Neural progenitor cell (in vitro differentiated cells): ENCODE measurements around the gene BMPR1B.

Experiments
- CTCF ChIP-seq: fragments of 200-600 bp; sonication (generic); IDR thresholded peaks from 2 replicates; pipeline ENCODE4 v1.5.1; 2017; ENCODE audit warnings: antibody characterized with exemption, mild to moderate bottlenecking
- EZH2 ChIP-seq: fragments of 200-600 bp; sonication (generic); IDR thresholded peaks from 2 replicates; pipeline ENCODE4 v1.6.1; 2017; ENCODE audit warnings: antibody characterized with exemption, mild to moderate bottlenecking, moderate library complexity
- EZH2phosphoT487 ChIP-seq: fragments of 200-600 bp; sonication (generic); IDR thresholded peaks from 2 replicates; pipeline ENCODE4 v1.6.1; 2017; ENCODE audit warnings: antibody characterized with exemption

- TF ChIP-seq EZH2phosphoT487: no peak
- no peak for TF ChIP-seq CTCF
- TF ChIP-seq EZH2: no peak
Observed at GRCh38 chr4:94926936-94927335, 169.2 kb downstream of the BMPR1B start.
